ES-I3 (cell line): Measurements from ENCODE around the gene BTNL8.

Experiments used
- H3K36me3 ChIP-seq: 2 replicates; pipeline ENCODE4 v1.6.1; 2013; ENCODE audit warnings: mild to moderate bottlenecking, low read length, control low read depth, moderate library complexity; ENCODE audit not compliant: insufficient read depth
- H3K4me1 ChIP-seq: 2 replicates; pipeline ENCODE4 v1.6.1; 2013; ENCODE audit warnings: mild to moderate bottlenecking, control low read depth, low read length; ENCODE audit not compliant: insufficient read depth
- H3K9ac ChIP-seq: 2 replicates; pipeline ENCODE4 v1.6.1; 2013; ENCODE audit warnings: low read depth, mild to moderate bottlenecking, low read length, moderate library complexity
- H3K9me3 ChIP-seq: 2 replicates; pipeline ENCODE4 v1.6.1; 2013; ENCODE audit warnings: mild to moderate bottlenecking, low read length, moderate library complexity; ENCODE audit not compliant: control insufficient read depth, insufficient read depth

BTNL8 gene

GRCh38 chr5:180908998-180909731 lies 10.2 kb downstream of the BTNL8 start:
- Histone ChIP-seq H3K9me3 (peaks cover 2% of the 10 kb centered on the region; the same call in 1 of the 2 replicates), H3K36me3 (no peaks in the 10 kb centered on the region), H3K9ac (no peak overlapping the region), H3K4me1 (peaks cover 7% of the 10 kb centered on the region)

DNA sequence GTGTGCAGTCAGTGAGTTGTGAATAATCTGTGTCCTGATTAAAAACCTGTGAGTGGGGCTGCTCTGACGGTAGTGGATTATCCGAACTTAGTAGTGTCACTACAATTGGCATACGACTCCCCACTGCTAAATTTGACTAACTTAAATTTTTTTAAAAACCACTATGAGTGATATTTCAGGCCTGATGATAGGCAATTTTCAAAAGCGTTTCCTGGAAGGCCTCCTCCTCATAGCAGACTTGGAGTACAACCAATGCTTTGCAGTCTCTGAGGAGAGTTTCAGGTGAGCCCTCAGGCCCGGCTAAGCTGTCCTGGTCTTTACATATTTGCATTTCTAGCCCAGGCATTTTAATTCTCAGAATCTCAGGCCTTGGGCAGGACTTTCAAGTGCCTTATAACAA lies 10.8 kb downstream of the BTNL8 start:
- no peak overlapping the region for H3K9ac ChIP-seq
- H3K4me1 ChIP-seq: peaks cover 7% of the 10 kb centered on the region
- H3K9me3 ChIP-seq: peaks cover 2% of the 10 kb centered on the region; the same call in 1 of the 2 replicates
- no peaks in the 10 kb centered on the region for H3K36me3 ChIP-seq

DNA sequence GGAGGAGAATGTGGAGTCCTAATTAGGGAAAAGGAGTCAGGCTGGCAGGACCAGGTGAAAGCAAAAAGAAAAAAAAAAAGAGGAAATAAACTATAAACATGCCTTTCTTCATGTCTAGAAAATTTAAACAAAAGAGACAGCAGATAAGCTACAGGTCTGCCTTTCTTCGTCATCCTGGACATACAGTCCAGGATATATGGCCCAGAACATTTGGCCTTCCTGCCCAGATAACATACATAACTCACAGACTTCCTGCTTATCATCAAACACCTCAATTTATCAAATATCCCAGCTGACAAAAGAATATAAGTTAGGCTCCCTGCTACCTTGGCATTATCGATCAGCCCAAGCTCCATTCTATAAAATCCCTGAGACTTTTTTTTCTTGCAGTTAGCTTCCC lies 11.2 kb downstream of the BTNL8 start:
- peaks cover 2% of the 10 kb centered on the region; the same call in 1 of the 2 replicates for H3K9me3 ChIP-seq
- H3K36me3 ChIP-seq: no peaks in the 10 kb centered on the region

DNA sequence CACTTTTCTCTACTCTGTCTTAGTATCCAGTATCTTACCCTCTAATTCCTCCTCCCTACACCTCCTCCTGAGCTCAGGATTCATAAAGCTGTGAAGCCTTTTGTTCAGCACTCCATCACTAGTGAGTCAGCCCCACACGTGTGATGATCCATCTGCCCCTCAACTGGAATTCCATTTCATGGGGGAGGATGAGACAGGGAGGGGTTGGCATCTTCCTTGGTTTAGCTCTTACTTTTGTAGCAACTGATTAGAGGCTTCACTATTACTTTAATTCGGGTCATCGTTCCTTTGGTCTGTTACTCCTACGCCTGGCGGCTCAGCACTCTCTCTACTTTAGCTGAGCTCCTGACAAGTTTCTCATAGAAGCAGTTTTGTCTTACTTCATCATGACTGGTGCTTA lies 11.8 kb downstream of the BTNL8 start:
- peaks cover 7% of the 10 kb centered on the region for H3K4me1 ChIP-seq
- no peak overlapping the region for H3K9ac ChIP-seq
- peaks cover 2% of the 10 kb centered on the region; the same call in 1 of the 2 replicates for H3K9me3 ChIP-seq
- no peaks in the 10 kb centered on the region for H3K36me3 ChIP-seq

More for the DNA sequence above, 11.2 kb downstream of the BTNL8 start:
- peaks cover 7% of the 10 kb centered on the region for H3K4me1 ChIP-seq
- H3K9ac ChIP-seq: no peak overlapping the region

DNA sequence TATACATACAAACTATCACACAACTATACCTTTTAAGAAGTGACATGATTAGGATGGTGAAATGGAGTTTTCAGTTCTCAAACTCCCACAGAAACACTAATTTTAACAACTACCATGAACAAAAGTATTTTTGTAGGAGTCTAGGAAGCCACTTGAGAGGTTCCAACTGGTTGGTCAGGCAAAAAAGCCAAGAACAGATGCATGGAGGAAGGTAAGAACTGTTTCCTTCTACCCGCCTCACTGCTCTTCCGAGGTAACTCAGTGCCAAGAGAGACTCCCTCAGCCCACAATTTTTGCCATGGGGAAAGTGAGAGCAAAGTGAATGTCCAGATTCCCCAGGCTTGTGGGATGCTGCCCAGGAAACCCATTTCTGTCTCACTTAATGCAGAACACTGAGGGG lies 15.7 kb downstream of the BTNL8 start:
- no peaks in the 10 kb centered on the region for H3K36me3 ChIP-seq
- H3K9ac ChIP-seq: no peak overlapping the region
- H3K9me3 ChIP-seq: peaks cover 2% of the 10 kb centered on the region; the same call in 1 of the 2 replicates
- H3K4me1 ChIP-seq: peaks cover 3% of the 10 kb centered on the region; the same call in 1 of the 2 replicates

- Histone ChIP-seq H3K9ac (no peak overlapping the region), H3K4me1 (no peaks in the 10 kb centered on the region; the same call in 1 of the 2 replicates), H3K9me3 (peaks cover 2% of the 10 kb centered on the region; the same call in 1 of the 2 replicates), H3K36me3 (no peaks in the 10 kb centered on the region)
Measured at GRCh38 chr5:180915924-180916323, 17.0 kb downstream of the BTNL8 start.

DNA sequence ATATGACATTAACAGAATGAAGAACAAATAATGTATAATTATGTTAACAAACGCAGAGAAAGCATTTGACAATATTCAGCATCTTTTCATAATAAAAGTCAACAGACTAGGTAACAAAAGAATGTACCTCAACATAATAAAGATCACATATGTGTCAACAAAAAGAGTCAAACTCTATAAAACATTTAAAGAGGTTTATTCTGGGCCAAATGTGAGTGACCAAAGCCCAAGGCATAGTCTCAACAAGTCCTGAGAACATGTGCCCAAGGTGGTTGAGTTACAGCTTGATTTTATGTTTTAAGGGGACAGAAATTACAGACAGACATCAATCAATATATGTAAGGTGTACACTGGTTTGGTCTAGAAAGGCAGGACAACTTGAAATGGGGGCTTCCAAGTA lies 19.4 kb downstream of the BTNL8 start:
- no peak overlapping the region for H3K9ac ChIP-seq
- no peaks in the 10 kb centered on the region for H3K36me3 ChIP-seq
- H3K9me3 ChIP-seq: peaks cover 2% of the 10 kb centered on the region; the same call in 1 of the 2 replicates
- no peaks in the 10 kb centered on the region; the same call in 1 of the 2 replicates for H3K4me1 ChIP-seq

DNA sequence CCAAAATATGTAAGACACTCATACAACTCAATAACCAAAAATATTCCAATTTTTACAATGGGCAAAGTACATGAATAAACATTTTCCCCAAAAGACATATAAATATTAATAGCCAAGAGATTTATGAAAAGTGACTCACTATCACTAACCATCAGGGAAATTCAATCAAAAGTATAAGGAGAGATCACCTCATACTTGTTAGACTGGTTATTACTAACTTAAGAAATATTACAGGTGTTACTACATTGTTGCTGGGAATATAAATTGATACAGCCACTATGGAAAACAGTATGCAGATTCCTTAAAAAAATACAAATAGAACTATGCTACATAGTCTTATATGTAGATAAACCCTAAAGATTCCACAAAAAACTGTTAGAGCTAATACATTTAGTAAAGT lies 21.8 kb downstream of the BTNL8 start:
- Histone ChIP-seq H3K9ac (no peak overlapping the region), H3K9me3 (no peaks in the 10 kb centered on the region), H3K36me3 (no peaks in the 10 kb centered on the region), H3K4me1 (no peaks in the 10 kb centered on the region; the same call in 1 of the 2 replicates)

GRCh38 chr5:180922932-180923331 lies 24.0 kb downstream of the BTNL8 start:
- Histone ChIP-seq H3K9me3 (no peaks in the 10 kb centered on the region), H3K4me1 (no peaks in the 10 kb centered on the region; the same call in 1 of the 2 replicates), H3K9ac (no peak overlapping the region), H3K36me3 (no peaks in the 10 kb centered on the region)

DNA sequence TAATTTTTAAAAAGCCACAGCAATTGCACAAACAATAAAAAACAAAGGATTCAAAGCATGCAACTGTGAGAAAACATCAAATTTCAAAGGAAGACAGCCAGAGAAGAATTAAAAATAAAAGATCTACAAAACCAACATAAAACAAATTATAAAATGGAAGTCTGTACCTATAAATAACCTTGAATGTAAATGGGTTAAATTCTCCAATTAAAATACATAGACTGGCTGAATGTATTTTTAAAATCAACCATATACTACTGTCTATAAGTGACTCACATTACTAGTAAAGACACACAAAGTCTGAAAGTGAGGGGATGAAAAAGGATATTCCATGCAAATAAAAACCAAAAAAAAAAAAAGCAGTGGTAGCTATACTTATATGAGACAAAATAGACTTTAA lies 33.7 kb downstream of the BTNL8 start:
- H3K36me3 ChIP-seq: no peaks in the 10 kb centered on the region
- H3K9ac ChIP-seq: no peak overlapping the region

DNA sequence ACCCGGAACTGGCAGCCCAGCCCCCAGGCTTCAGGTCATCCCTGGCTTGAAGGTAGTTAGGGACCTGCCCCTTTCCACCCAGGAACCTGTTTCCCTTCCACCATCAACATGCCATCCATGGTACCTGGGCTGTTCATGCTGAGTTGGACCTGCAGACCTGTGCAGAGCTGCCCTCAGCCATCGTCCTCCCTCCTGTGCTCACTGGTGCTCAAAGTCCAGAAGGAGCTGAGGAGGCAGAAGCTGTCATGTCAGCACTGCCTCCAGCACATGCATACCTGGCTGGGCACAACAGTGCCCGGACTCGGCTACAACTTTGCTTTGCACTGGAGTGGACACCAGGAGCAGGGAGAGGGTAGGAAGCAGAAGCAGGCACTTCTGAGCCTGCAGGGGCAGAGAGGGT lies 36.2 kb downstream of the BTNL8 start:
- Histone ChIP-seq H3K4me1 (no peaks in the 10 kb centered on the region), H3K36me3 (no peaks in the 10 kb centered on the region), H3K9ac (no peak overlapping the region), H3K9me3 (peaks cover 10% of the 10 kb centered on the region)

More for the DNA sequence above, 33.7 kb downstream of the BTNL8 start:
- Histone ChIP-seq H3K9me3 (peaks cover 7% of the 10 kb centered on the region; the same call in 1 of the 2 replicates), H3K4me1 (no peaks in the 10 kb centered on the region)

DNA sequence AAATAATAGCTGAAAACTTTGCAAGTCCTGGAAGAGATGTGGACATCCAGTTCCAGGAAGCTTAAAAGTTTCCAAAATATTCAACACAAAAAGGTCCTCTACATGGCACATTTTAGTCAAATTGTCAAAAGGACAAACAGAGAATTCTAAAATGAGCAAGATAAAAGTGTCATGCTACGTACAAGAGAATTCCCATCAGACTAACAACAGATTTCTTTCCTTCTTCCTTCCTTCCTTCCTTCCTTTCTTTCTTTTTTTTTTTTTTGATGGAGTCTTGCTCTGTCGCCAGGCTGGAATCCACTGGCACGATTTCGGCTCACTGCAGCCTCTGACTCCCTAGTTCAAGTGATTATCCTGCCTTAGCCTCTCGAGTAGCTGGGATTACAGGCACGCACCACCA lies 39.3 kb downstream of the BTNL8 start:
- Histone ChIP-seq H3K36me3 (no peaks in the 10 kb centered on the region), H3K9ac (no peak overlapping the region), H3K4me1 (no peaks in the 10 kb centered on the region), H3K9me3 (peaks cover 9% of the 10 kb centered on the region)

- H3K36me3 ChIP-seq: no peaks in the 10 kb centered on the region
- no peak overlapping the region for H3K9ac ChIP-seq
- no peaks in the 10 kb centered on the region for H3K4me1 ChIP-seq
- no peaks in the 10 kb centered on the region for H3K9me3 ChIP-seq
Measured at GRCh38 chr5:180950291-180950949, 51.5 kb downstream of the BTNL8 start.

- Histone ChIP-seq H3K4me1 (no peaks in the 10 kb centered on the region), H3K36me3 (no peaks in the 10 kb centered on the region)
Measured at GRCh38 chr5:180959661-180960060, 60.7 kb downstream of the BTNL8 start.

GRCh38 chr5:180960209-180960608 lies 61.2 kb downstream of the BTNL8 start:
- no peaks in the 10 kb centered on the region for H3K9me3 ChIP-seq
- H3K36me3 ChIP-seq: no peaks in the 10 kb centered on the region
- no peaks in the 10 kb centered on the region for H3K4me1 ChIP-seq
- no peak overlapping the region for H3K9ac ChIP-seq

More at GRCh38 chr5:180959661-180960060, 60.7 kb downstream of the BTNL8 start:
- H3K9me3 ChIP-seq: no peaks in the 10 kb centered on the region
- H3K9ac ChIP-seq: no peak overlapping the region
